ENCODE results near the gene AP3B2.
"Not testable (repeated sequence)": the region's sequence is repeated elsewhere in the genome, so short reads cannot be mapped to it uniquely, and the experiment has no call there.

Gene AP3B2

GRCh38 chr15:82709421-82710207, at the start of gene AP3B2:
Gene AP3B2 (minus strand): TSS chr15:82709875. CDS start chr15:82709706, 169 bp downstream.
- DNase-seq: peak in 1 of 2 experiments; percentile 58

- no peak for DNase-seq
Observed at GRCh38 chr15:82751308-82751707, 41.6 kb upstream of the AP3B2 start.

DNA sequence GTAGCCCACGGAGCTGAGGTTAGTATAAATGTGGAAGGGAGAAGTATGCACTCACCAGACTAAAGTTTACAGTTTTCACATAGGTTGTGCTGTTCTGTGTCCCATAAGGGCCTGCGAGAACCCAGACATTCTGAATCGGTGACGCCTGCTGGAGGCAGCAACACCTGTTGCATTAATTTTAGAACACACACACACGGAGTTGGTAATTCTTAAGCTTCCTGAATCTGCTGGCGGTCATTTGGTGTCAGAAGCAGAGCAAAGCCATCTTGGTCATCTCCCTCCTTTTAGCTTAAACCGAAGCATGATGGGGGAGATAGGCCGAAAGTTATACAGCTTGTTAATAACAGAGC, 41.1 kb upstream of the AP3B2 start:
- DNase-seq: peak in 1 of 2 experiments; percentile 52

- peak; percentile 95 to 98 for DNase-seq
Observed at GRCh38 chr15:82749951-82750830, 40.5 kb upstream of the AP3B2 start.

- DNase-seq: no peak
Observed at GRCh38 chr15:82748315-82748714, 38.6 kb upstream of the AP3B2 start.

GRCh38 chr15:82743810-82744209, 34.1 kb upstream of the AP3B2 start:
- DNase-seq: no peak

GRCh38 chr15:82742134-82742533, 32.5 kb upstream of the AP3B2 start:
- no peak for DNase-seq

GRCh38 chr15:82739086-82739485, 29.4 kb upstream of the AP3B2 start:
- DNase-seq: no peak

- no peak for DNase-seq
Observed at GRCh38 chr15:82737975-82738374, 28.3 kb upstream of the AP3B2 start.

DNA sequence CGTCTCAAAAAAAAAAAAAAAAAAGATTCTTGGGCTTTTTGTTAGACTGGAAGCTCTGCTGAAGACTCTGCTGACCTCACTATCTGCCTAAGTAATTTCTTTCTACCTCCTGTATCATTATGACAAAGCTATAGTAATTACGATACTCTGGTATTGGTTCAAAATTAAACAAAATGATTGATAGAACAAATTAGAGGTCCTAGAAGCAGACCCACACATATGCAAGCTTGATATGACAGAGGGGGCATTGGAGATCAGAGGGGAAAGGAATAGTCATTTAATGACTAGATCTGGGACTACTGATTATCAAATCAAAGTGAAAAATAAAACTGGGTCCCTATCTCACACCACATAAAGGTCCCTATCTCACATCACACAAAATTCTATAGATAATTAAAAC, 21.9 kb upstream of the AP3B2 start:
- no peak for DNase-seq

DNA sequence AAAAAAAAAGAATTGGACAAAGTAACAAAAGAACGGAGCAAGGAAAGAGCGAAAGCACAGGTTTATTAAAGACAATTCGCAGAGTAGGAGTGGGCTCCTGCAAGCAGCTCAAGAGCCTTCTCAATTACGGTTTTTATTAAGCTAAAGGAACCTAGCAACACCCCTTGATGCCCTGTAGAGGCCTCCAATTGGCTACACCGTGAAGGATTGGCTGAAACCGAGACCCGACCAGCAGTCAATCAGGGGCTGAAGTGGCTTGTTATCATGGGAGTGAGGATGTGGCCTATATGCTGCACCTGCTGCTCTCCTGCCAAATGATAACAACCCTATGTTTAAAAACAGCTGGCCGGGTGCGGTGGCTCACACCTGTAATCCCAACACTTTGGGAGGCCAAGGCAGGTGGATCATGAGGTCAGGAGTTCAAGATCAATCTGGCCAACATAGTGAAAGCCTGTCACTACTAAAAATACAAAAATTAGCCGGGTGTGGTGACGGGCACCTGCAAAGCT, 20.4 kb upstream of the AP3B2 start:
- no peak for DNase-seq

GRCh38 chr15:82726816-82727215, 17.1 kb upstream of the AP3B2 start:
- DNase-seq: no peak

DNA sequence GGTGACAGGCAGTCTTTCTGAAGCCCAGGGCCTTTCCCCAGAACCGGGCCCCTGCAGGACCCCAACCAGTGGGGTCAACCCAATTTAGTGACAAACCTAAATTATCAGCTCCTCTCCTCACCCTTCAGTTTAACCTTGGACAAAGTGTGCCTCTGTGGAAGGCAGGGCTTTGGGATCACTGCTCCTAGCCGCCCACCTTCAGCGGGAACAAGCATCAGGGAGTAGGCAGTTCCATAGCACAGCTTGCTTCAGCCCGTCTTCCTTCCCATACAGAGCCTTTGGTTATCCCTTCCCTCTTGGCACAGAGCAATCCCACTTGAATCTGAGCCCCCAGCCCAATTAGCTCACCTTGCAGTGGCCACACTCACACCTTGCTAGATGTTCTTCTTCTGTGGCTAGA, 5.3 kb upstream of the AP3B2 start:
- no peak for DNase-seq

DNA sequence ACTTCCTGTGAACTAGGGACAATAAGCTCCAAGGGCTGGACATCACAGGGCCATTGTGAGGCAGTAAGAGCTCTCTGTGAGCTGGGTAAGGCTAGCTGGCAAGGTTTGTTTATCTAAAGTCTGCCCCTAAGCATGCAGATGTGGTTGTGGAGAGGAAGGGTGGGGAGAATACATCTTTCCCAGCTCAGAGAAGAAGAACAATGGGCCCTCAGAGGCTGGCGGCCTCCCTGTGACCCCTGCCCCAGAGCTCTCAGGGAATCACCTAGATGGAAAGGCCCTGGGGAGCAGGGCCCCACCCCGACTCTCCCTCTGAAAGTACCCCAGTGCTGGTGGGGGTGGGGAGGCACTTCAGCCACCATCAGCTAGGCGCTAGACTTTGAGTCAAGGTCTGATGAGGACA, 4.3 kb upstream of the AP3B2 start:
- DNase-seq: no peak

DNA sequence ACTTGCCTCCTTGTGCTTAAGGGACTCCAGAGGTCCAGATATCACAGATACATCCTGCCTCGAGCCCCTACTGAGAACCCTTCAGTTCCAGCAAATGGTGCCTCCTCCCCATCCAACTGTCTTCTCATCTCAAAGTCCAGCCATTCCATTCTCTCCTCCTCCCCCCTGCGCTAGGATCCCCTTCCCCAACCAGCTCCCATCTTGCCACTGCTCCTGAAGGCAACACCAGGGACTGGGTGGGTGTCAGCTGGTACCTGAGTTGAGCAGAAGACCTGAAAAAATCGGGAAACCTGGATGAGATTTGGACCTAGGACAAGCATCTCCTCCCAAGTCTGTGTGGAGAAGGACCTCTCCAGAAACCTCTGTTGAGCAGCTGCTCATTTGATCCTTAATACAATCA, 2.4 kb upstream of the AP3B2 start:
- DNase-seq: no peak

- no peak for DNase-seq
Observed at GRCh38 chr15:82710926-82711490, 1.3 kb upstream of the AP3B2 start.

GRCh38 chr15:82710208-82710555, 507 bp upstream of the AP3B2 start:
- no peak for DNase-seq

GRCh38 chr15:82709081-82709420, 624 bp downstream of the AP3B2 start:
- no peak for DNase-seq

DNA sequence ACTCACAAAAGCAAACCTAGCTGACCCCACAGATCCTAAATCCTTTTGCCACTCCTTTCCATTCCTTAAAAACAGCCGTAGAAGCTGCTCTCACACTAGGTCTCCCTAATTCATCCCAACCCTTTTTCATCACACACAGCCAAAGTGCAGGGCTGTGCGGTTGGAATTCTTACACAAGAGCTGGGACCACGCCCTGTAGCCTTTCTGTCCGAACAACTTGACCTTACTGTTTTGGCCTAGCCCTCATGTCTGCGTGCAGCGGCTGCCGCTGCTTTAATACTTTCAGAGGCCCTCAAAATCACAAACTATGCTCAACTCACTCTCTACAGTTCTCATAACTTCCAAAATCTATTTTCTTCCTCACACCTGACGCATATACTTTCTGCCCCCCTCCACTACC, 3.8 kb downstream of the AP3B2 start:
- DNase-seq: not testable (repeated sequence)

DNA sequence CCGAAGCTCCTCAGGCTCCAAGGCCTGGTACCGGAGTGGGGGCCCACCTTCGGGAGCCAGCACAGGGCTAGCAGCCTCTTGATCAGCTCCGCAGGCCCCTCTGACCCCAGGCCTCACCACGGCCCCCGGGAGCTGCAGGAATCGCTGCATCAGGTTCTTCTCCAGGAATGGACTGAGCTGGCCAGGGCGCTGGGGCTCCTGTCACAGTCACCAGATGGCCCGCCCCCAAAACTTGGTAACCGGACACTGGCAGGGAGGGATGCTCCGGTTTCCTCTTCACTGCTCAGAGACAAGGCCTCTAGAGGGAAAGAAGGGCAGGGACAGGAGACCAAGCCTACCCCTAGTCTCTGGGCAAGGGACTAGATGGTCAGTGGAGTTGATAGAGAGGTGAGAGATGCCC, 9.9 kb downstream of the AP3B2 start:
- no peak for DNase-seq

GRCh38 chr15:82698711-82699345, 10.8 kb downstream of the AP3B2 start:
- no peak for DNase-seq

- no peak for DNase-seq
Observed at GRCh38 chr15:82697735-82698407, 11.8 kb downstream of the AP3B2 start.

DNA sequence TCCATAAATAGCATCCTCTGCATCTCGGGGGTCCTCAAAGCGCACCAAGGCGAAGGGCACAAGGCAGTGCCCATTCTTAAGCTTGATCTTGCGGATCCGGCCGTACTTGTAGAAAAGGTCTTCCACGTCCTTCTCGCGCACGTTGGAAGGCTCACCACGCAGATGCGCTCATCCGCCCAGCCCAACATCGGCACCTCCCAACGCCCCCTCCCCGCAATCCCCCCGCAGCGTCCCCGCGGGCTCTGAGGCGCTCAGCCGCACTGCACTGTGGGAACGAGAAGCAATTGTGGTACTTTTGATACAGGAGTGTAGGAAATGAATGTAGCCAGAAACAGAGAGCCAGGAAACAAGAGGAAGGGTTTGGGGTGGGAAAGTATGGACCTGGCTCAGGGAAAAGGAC, 17.5 kb downstream of the AP3B2 start:
- DNase-seq: no peak

Measured in SW 1271 (cell line).